GM23338 (cell line): ENCODE data around the gene AGR2. TPM values are rescaled to one million over a fixed set of nuclear protein-coding genes. Genes with fewer than 3 reads are reported as not detected.

ENCODE experiments used
- EZH2 ChIP-seq: fragments of 200-600 bp; sonication (generic); IDR thresholded peaks from one replicate; pipeline ENCODE4 v1.8.0; 2017; ENCODE audit warnings: antibody characterized with exemption, mild to moderate bottlenecking, low read depth; ENCODE audit not compliant: unreplicated experiment
- EZH2phosphoT487 ChIP-seq: fragments of 200-600 bp; sonication (generic); IDR thresholded peaks from one replicate; pipeline ENCODE4 v1.8.1; 2018; ENCODE audit warnings: antibody characterized with exemption; ENCODE audit not compliant: unreplicated experiment
- JUNB ChIP-seq: IDR thresholded peaks from one replicate; pipeline ENCODE4 v1.6.1; 2016; ENCODE audit warnings: antibody characterized with exemption; ENCODE audit not compliant: unreplicated experiment
- POLR2AphosphoS5 ChIP-seq: IDR thresholded peaks from 2 replicates; pipeline ENCODE4 v1.6.1; 2016; ENCODE audit warnings: antibody characterized with exemption, low read depth
- REST ChIP-seq: IDR thresholded peaks from one replicate; pipeline ENCODE4 v1.6.1; 2018; ENCODE audit warnings: antibody characterized with exemption; ENCODE audit not compliant: unreplicated experiment
- STAT1 ChIP-seq: IDR thresholded peaks from one replicate; pipeline ENCODE4 v1.6.1; 2016; ENCODE audit warnings: antibody characterized with exemption; ENCODE audit not compliant: unreplicated experiment
- ZNF331 ChIP-seq: fragments of 250-450 bp; sonication (Bioruptor Pico); IDR thresholded peaks from 2 replicates; pipeline ENCODE4 v1.5.0; 2020; ENCODE audit warnings: low read depth, mild to moderate bottlenecking, moderate library complexity
- polyA plus RNA-seq: library from polyadenylated mRNA; unstranded; fragments of >200 nt; fragmentation: Nextera tagmentation; extraction: Ambion mirVana; gene quantifications from 2 replicates; pipeline ENCODE4 v1.2.1, GENCODE V29; 2016
- total RNA-seq: library from RNA; depleted of rRNA; stranded (reverse); fragments of >200 nt; shearing (Covaris generic); gene quantifications from 2 replicates; pipeline ENCODE4 v1.2.3, GENCODE V29; 2014
- TF ChIP-seq, protein P1 (sequence below): fragments of 250-450 bp; sonication (Bioruptor Pico); IDR thresholded peaks from 2 replicates; pipeline ENCODE4 v1.5.0; 2020; ENCODE audit warnings: mild to moderate bottlenecking, moderate library complexity

AGR2 gene
- total and polyA plus RNA-seq, 2 experiments from 2014 or later, result not detected

- TF ChIP-seq, protein P1, sequence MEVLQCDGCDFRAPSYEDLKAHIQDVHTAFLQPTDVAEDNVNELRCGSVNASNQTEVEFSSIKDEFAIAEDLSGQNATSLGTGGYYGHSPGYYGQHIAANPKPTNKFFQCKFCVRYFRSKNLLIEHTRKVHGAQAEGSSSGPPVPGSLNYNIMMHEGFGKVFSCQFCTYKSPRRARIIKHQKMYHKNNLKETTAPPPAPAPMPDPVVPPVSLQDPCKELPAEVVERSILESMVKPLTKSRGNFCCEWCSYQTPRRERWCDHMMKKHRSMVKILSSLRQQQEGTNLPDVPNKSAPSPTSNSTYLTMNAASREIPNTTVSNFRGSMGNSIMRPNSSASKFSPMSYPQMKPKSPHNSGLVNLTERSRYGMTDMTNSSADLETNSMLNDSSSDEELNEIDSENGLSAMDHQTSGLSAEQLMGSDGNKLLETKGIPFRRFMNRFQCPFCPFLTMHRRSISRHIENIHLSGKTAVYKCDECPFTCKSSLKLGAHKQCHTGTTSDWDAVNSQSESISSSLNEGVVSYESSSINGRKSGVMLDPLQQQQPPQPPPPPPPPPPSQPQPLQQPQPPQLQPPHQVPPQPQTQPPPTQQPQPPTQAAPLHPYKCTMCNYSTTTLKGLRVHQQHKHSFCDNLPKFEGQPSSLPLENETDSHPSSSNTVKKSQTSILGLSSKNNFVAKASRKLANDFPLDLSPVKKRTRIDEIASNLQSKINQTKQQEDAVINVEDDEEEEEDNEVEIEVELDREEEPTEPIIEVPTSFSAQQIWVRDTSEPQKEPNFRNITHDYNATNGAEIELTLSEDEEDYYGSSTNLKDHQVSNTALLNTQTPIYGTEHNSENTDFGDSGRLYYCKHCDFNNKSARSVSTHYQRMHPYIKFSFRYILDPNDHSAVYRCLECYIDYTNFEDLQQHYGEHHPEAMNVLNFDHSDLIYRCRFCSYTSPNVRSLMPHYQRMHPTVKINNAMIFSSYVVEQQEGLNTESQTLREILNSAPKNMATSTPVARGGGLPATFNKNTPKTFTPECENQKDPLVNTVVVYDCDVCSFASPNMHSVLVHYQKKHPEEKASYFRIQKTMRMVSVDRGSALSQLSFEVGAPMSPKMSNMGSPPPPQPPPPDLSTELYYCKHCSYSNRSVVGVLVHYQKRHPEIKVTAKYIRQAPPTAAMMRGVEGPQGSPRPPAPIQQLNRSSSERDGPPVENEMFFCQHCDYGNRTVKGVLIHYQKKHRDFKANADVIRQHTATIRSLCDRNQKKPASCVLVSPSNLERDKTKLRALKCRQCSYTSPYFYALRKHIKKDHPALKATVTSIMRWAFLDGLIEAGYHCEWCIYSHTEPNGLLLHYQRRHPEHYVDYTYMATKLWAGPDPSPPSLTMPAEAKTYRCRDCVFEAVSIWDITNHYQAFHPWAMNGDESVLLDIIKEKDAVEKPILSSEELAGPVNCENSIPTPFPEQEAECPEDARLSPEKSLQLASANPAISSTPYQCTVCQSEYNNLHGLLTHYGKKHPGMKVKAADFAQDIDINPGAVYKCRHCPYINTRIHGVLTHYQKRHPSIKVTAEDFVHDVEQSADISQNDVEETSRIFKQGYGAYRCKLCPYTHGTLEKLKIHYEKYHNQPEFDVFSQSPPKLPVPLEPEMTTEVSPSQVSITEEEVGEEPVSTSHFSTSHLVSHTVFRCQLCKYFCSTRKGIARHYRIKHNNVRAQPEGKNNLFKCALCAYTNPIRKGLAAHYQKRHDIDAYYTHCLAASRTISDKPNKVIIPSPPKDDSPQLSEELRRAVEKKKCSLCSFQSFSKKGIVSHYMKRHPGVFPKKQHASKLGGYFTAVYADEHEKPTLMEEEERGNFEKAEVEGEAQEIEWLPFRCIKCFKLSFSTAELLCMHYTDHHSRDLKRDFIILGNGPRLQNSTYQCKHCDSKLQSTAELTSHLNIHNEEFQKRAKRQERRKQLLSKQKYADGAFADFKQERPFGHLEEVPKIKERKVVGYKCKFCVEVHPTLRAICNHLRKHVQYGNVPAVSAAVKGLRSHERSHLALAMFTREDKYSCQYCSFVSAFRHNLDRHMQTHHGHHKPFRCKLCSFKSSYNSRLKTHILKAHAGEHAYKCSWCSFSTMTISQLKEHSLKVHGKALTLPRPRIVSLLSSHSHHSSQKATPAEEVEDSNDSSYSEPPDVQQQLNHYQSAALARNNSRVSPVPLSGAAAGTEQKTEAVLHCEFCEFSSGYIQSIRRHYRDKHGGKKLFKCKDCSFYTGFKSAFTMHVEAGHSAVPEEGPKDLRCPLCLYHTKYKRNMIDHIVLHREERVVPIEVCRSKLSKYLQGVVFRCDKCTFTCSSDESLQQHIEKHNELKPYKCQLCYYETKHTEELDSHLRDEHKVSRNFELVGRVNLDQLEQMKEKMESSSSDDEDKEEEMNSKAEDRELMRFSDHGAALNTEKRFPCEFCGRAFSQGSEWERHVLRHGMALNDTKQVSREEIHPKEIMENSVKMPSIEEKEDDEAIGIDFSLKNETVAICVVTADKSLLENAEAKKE, result no peak
- no peak for TF ChIP-seq POLR2AphosphoS5
- TF ChIP-seq REST, result no peak
- no peak for TF ChIP-seq EZH2phosphoT487
- TF ChIP-seq ZNF331 (CRISPR knock-in tag), result no peak
- no peak for TF ChIP-seq JUNB
- TF ChIP-seq EZH2, result no peak
- no peak for TF ChIP-seq STAT1
These were observed 21.3 kb upstream of the AGR2 start (continued) for GRCh38 chr7:16826060-16826459.
